Colonic mucosa (tissue), 4 donors: ENCODE results near the gene INSIG1. TPM values are rescaled to one million over a fixed set of nuclear protein-coding genes. Genes with fewer than 3 reads are reported as not detected.

Experiments used
- DNase-seq: peaks from one replicate; pipeline ENCODE4 v3.0.0-alpha.2; 2020
- H3K27ac ChIP-seq: fragments of 200-600 bp; one replicate; pipeline ENCODE4 v1.8.0; 2021
- H3K27me3 ChIP-seq: fragments of 200-600 bp; one replicate; pipeline ENCODE4 v1.8.0; 2021
- H3K36me3 ChIP-seq: fragments of 200-600 bp; one replicate; pipeline ENCODE4 v1.8.0; 2021
- H3K4me1 ChIP-seq: fragments of 200-600 bp; one replicate; pipeline ENCODE4 v1.8.0; 2021; ENCODE audit warnings: mild to moderate bottlenecking
- H3K4me3 ChIP-seq: fragments of 200-600 bp; one replicate; pipeline ENCODE4 v1.8.0; 2021
- H3K9ac ChIP-seq, 2 donors: one replicate each; pipeline ENCODE4 v1.7.0; 2013; ENCODE audit warnings: control low read depth in 2 of 2, low read depth in 2 of 2, low read length in 2 of 2
- H3K9me3 ChIP-seq: fragments of 200-600 bp; one replicate; pipeline ENCODE4 v1.8.0; 2021
- intact Hi-C: fragments of 100-400 bp; cut with DNase I; formaldehyde crosslinking; loops from one replicate; pipeline ENCODE4 v1.14.1; 2022
- total RNA-seq, 2 donors: library from RNA; stranded (reverse); fragmentation: NEBNext Ultra II Directional in 1 of 2; extraction: Animal tissue kit (Norgen Biotek cat#: 25700) in 1 of 2; gene quantifications; one replicate each; pipeline ENCODE4 v1.2.1, GENCODE V29; 2021
- TF ChIP-seq, protein P1 (sequence below): fragments of 200-600 bp; IDR thresholded peaks from one replicate; pipeline ENCODE4 v1.8.0; 2022; ENCODE audit warnings: antibody characterized with exemption, mild to moderate bottlenecking
- donor health status: healthy.
- donor health status: DM: no; HTN: no; CAD: no.
- donor health status: DM: no; HTN: no; CAD: no.

Gene INSIG1
- total RNA-seq, 2 donors from 2014 or later, result 72.1 to 232 TPM

DNA sequence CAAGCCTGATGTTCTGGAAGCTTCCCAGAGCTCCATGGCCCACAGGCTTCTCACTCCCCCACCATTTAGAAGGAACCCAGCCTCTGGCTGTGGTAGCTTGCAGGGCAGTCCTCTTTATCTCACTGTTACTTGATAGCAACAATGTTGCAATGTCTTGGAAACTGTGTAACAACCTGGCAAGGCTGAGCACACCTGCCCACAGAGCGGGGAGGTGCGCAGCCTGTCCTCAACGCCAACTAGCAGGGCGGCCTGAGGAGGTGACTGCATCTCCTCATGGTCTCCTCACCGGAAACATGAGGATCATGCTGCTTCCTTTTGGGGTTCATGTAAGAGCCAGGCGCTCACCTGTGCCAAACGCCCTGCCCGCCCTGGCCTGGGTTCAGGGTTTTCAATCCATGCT, 43.7 kb upstream of the INSIG1 start:
- intact Hi-C loops, result no loop called here
- Histone ChIP-seq H3K27ac (no peak overlapping the region), H3K36me3 (no peaks in the 10 kb centered on the region), H3K4me1 (no peaks in the 10 kb centered on the region), H3K27me3 (no peaks in the 10 kb centered on the region), H3K9me3 (no peaks in the 10 kb centered on the region), H3K9ac (no peak overlapping the region), H3K4me3 (no peak overlapping the region)
- DNase-seq, result no peak
- TF ChIP-seq, protein P1, sequence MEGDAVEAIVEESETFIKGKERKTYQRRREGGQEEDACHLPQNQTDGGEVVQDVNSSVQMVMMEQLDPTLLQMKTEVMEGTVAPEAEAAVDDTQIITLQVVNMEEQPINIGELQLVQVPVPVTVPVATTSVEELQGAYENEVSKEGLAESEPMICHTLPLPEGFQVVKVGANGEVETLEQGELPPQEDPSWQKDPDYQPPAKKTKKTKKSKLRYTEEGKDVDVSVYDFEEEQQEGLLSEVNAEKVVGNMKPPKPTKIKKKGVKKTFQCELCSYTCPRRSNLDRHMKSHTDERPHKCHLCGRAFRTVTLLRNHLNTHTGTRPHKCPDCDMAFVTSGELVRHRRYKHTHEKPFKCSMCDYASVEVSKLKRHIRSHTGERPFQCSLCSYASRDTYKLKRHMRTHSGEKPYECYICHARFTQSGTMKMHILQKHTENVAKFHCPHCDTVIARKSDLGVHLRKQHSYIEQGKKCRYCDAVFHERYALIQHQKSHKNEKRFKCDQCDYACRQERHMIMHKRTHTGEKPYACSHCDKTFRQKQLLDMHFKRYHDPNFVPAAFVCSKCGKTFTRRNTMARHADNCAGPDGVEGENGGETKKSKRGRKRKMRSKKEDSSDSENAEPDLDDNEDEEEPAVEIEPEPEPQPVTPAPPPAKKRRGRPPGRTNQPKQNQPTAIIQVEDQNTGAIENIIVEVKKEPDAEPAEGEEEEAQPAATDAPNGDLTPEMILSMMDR, result no peak

DNA sequence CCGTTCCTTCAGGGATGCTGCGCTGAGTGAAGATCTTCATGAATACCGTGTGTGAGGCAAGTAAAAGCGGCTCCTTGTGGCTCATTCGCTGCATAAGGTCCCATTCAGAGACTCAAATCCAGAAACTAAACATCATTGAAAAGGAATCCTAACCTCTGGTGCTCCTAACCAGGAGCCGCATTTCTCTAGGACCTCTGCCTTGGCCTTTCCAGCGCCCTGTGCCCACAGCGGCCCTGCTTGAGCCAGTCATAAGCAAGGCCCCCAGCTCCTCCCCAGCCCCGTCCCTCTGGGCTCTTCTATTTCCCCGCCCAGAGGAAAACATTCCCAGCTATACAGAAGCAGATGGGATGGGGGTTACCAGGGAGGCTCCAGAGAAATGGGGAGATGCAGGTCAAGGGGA, 42.6 kb upstream of the INSIG1 start:
- Histone ChIP-seq H3K36me3 (no peaks in the 10 kb centered on the region), H3K27ac (no peak overlapping the region), H3K4me1 (no peaks in the 10 kb centered on the region), H3K9ac (no peak overlapping the region), H3K9me3 (no peaks in the 10 kb centered on the region), H3K27me3 (no peaks in the 10 kb centered on the region), H3K4me3 (no peak overlapping the region)
- DNase-seq, result no peak
- TF ChIP-seq, protein P1, result no peak
- intact Hi-C loops, result no loop called here

DNA sequence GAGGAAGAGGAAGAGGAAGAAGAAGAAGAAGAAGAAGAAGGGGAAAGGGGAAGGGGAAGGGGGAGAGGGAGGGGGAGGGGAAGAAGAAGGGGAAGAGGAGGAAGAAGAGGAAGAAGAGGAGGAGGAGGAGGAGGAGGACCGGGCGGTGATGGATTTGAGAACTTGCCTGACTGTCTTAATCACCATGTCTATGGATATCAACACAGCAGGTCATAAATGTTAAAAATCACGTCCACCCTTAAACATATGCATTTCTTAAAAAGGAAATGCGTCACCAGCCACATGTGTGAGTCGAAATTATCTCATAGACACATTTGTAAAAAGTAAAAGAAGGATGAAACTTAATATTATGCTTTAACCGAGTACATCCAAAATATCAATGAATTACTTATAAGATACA, 42.1 kb upstream of the INSIG1 start:
- no peak overlapping the region for H3K9ac ChIP-seq
- TF ChIP-seq, protein P1, result no peak
- H3K27me3 ChIP-seq, result no peaks in the 10 kb centered on the region
- DNase-seq, result no peak
- H3K36me3 ChIP-seq, result no peaks in the 10 kb centered on the region
- H3K27ac ChIP-seq, result no peak overlapping the region
- H3K9me3 ChIP-seq, result no peaks in the 10 kb centered on the region
- no peaks in the 10 kb centered on the region for H3K4me1 ChIP-seq
- intact Hi-C loops, result no loop called here
- H3K4me3 ChIP-seq, result no peak overlapping the region

DNA sequence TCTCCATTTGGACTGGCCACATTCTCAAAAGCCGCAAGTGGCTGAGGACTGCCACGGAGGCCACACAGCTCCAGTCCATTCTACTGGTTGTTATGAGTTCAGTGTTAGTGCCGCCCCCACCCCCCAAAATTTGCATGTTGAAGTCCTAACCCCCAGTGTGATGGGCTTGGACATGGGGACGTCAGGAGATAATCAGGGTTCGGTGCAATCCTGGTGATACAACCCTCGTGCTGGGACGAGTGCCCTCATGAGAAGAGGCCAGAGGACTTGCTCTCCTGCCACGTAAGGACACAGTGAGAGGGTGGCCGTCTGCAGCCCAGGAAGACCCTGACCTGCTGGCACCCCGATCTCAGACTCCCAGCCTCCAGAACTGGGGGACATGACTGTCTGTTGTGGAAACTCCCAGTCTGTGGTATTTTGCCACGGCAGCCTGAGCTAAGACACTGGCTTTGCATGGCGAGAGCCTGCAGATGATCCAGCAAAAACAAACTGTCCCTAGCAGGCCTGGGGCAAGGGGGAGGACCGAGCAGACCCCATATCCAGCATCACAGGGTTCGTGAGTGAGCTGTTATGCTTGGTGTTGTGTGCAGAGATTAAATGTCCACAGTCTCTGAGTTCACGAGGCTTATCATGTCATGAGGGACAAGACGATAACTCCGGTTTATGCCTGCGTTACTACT, 41.5 kb upstream of the INSIG1 start:
- no peak overlapping the region for H3K4me3 ChIP-seq
- no peaks in the 10 kb centered on the region for H3K27me3 ChIP-seq
- intact Hi-C loops, result no loop called here
- H3K4me1 ChIP-seq, result no peaks in the 10 kb centered on the region
- H3K36me3 ChIP-seq, result no peaks in the 10 kb centered on the region
- H3K9ac ChIP-seq, result no peak overlapping the region
- TF ChIP-seq, protein P1, result no peak
- H3K9me3 ChIP-seq, result no peaks in the 10 kb centered on the region
- no peak overlapping the region for H3K27ac ChIP-seq
- no peak for DNase-seq

DNA sequence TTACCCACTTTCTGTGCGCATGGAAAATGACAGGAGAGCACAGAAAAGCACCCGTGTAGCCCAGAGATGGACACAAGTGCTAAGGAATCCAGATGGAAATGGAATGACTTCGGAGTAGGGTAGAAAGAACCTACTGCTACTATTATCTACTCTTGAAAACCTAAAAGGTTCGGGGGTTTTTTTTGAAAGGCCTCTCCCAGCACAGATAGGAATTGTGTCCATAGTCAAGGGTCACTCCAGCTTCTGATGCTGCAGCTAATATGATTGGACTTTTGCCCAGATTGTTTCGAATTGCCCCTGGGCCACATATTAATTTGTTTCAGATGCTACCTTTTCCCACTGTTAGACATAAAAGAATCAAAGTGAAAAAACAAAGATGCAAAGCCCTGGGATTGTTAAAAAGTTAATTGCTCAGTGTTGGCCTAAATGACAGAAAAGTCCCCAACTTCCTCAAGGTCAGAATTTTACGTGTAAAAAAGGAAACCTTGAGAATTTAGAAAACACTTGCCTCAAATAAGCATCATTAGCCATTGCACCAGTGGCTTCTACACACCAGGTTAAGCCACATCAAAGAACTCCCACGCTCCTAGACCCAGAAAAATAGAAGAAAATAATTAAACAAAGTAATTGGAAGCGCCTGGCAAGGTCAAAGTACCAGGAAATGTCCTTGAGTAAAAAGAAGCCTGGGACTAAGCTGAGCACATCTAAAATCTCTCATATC, 40.8 kb upstream of the INSIG1 start:
- Histone ChIP-seq H3K27ac (no peak overlapping the region), H3K36me3 (no peaks in the 10 kb centered on the region), H3K9me3 (no peaks in the 10 kb centered on the region), H3K27me3 (no peaks in the 10 kb centered on the region), H3K4me3 (no peak overlapping the region), H3K9ac (no peak overlapping the region), H3K4me1 (no peaks in the 10 kb centered on the region)
- intact Hi-C loops, result no loop called here
- DNase-seq, result no peak
- TF ChIP-seq, protein P1, result no peak
